Subcutaneous adipose tissue (tissue), 4 donors: Measurements from ENCODE around the gene NSD1. TPM values are rescaled to one million over a fixed set of nuclear protein-coding genes. Genes with fewer than 3 reads are reported as not detected.

ENCODE experiments used
- total RNA-seq, 4 donors: library from RNA; depleted of rRNA; stranded (reverse); fragments of >200 nt; gene quantifications; one replicate each; pipeline ENCODE4 v1.1.0, GENCODE V29; 2016
- TF ChIP-seq, protein P1 (sequence below): fragments of 450-650 bp; IDR thresholded peaks from one replicate; pipeline ENCODE4 v1.5.1; 2016; ENCODE audit warnings: low read depth, mild to moderate bottlenecking, control low read depth, antibody characterized with exemption, moderate library complexity

The NSD1 gene
- total RNA-seq, 4 donors from 2014 or later = 35.2 to 52.0 (median 37.7) TPM

DNA sequence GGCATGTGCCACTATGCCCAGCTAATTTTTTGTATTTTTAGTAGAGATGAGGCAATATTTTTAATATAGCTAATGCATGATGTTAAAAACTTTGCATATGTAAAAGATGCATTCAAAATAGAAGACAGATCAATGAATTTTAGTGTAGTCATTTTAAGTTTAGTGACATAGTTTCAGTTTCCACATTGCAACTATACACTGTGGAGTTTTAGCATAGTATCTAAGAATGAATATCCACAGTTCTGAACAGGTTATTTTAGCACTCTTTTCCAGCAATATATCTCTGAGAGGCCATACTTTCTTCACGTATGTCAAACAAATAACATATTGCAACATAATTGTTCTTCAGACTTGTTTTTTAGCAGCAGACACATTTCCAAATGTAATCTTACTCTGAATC, 130.6 kb downstream of the NSD1 start:
- TF ChIP-seq, protein P1, sequence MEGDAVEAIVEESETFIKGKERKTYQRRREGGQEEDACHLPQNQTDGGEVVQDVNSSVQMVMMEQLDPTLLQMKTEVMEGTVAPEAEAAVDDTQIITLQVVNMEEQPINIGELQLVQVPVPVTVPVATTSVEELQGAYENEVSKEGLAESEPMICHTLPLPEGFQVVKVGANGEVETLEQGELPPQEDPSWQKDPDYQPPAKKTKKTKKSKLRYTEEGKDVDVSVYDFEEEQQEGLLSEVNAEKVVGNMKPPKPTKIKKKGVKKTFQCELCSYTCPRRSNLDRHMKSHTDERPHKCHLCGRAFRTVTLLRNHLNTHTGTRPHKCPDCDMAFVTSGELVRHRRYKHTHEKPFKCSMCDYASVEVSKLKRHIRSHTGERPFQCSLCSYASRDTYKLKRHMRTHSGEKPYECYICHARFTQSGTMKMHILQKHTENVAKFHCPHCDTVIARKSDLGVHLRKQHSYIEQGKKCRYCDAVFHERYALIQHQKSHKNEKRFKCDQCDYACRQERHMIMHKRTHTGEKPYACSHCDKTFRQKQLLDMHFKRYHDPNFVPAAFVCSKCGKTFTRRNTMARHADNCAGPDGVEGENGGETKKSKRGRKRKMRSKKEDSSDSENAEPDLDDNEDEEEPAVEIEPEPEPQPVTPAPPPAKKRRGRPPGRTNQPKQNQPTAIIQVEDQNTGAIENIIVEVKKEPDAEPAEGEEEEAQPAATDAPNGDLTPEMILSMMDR = no peak

GRCh38 chr5:177265395-177265794, 131.8 kb downstream of the NSD1 start:
- TF ChIP-seq, protein P1 = no peak

DNA sequence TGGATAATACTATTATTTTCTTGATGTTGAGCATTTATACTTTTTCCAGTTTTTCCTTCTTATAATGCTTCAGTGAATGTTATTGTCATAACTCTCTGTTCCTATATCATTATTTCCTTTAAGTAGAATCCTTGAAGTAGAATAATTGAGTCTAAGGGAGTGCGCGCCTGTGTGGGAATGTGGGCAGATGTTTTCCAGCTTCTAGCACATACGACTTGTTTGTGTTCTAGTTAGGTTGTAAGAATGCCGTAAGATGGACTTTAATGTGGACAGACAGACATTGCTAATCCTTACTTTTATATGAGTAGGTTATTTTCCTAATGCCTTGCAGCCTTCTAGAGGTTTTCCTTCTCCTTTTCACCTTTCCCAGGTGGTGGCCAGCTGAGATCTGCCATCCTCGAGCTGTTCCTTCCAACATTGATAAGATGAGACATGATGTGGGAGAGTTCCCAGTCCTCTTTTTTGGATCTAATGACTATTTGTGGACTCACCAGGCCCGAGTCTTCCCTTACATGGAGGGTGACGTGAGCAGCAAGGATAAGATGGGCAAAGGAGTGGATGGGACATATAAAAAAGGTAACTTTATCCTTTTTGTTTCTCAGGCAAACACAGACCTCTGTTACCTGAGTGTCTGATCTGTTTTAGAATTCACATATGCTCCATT, 135.8 kb downstream of the NSD1 start:
- TF ChIP-seq, protein P1 = no peak

GRCh38 chr5:177269976-177270375, 136.4 kb downstream of the NSD1 start:
- TF ChIP-seq, protein P1 = no peak

- TF ChIP-seq, protein P1 = no peak
Observed at GRCh38 chr5:177270653-177271052, 137.1 kb downstream of the NSD1 start.

- TF ChIP-seq, protein P1 = no peak
Observed at GRCh38 chr5:177271113-177271512, 137.5 kb downstream of the NSD1 start.

- TF ChIP-seq, protein P1 = no peak
Observed at GRCh38 chr5:177275883-177276282, 142.3 kb downstream of the NSD1 start.
